ENCODE results near the gene SOX1.

The SOX1 gene

DNA sequence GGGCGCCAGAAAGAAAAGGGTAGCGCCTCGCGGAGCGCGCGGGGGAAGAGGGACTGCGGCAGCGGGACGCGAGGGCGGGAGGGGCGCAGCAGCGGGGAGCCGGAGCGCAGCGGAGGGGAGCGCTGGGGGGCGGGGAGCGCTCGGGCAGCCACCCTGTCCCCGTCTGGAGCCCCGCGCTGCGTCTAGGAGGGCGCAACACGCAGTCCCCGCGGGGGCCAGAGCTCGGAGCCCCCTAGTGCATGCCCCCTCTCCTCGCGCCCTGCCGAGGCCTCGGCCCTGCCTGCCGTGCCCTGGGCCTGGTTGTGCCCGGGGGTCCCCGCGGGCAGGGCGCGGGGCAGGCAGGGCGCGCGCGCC is 37.9 kb downstream of the SOX1 start:
- TF ChIP-seq SIN3A (IDR thresholded peaks at IDR 0.05; ENCODE audit: borderline replicate concordance, insufficient read depth, low read length) (no peak), REST (IDR thresholded peaks at IDR 0.05; ENCODE audit: insufficient read depth in 1 of 2, low read depth in 2 of 2, low read length in 2 of 2) (no peak), POLR2AphosphoS5 (IDR thresholded peaks at IDR 0.05; ENCODE audit: low read depth, low read length) (no peak), FOXP2 (optimal IDR thresholded peaks at IDR 0.05; ENCODE audit: borderline replicate concordance, extremely low read depth, extremely low read length, insufficient read depth) (no peak), TAF1 (IDR thresholded peaks at IDR 0.05; ENCODE audit: borderline replicate concordance, insufficient read depth, low read length) (no peak)

GRCh38 chr13:112105244-112105681 is 38.3 kb downstream of the SOX1 start:
- TF ChIP-seq TAF1 (IDR thresholded peaks at IDR 0.05; ENCODE audit: borderline replicate concordance, insufficient read depth, low read length) (no peak), POLR2AphosphoS5 (IDR thresholded peaks at IDR 0.05; ENCODE audit: low read depth, low read length) (no peak), SIN3A (IDR thresholded peaks at IDR 0.05; ENCODE audit: borderline replicate concordance, insufficient read depth, low read length) (no peak), FOXP2 (optimal IDR thresholded peaks at IDR 0.05; ENCODE audit: borderline replicate concordance, extremely low read depth, extremely low read length, insufficient read depth) (no peak), REST (IDR thresholded peaks at IDR 0.05; ENCODE audit: insufficient read depth in 1 of 2, low read depth in 2 of 2, low read length in 2 of 2) (no peak)

DNA sequence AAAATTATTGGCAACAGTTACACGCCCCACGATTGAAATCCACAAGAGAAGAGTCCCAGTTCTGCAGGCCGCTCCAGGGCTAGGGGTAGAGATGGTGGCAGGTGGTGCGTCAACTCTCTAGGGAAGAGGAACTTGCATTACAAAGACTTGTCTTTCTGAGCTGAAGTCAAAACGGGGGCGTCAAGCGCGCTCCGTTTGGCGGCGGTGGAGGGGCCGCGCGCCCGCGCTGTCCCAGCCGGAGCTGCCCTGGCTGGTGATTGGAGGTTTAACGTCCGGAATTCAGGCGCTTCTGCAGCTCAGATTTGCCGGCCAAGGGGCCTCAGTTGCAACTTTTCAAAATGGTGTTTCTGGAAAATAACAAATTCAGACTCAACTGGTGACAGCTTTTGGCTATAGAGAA is 38.9 kb downstream of the SOX1 start:
- no peak for TF ChIP-seq TAF1 (IDR thresholded peaks at IDR 0.05; ENCODE audit: borderline replicate concordance, insufficient read depth, low read length)
- TF ChIP-seq FOXP2 (optimal IDR thresholded peaks at IDR 0.05; ENCODE audit: borderline replicate concordance, extremely low read depth, extremely low read length, insufficient read depth) = no peak
- no peak for TF ChIP-seq POLR2AphosphoS5 (IDR thresholded peaks at IDR 0.05; ENCODE audit: low read depth, low read length)
- TF ChIP-seq SIN3A (IDR thresholded peaks at IDR 0.05; ENCODE audit: borderline replicate concordance, insufficient read depth, low read length) = no peak
- no peak for TF ChIP-seq REST (IDR thresholded peaks at IDR 0.05; ENCODE audit: insufficient read depth in 1 of 2, low read depth in 2 of 2, low read length in 2 of 2)

DNA sequence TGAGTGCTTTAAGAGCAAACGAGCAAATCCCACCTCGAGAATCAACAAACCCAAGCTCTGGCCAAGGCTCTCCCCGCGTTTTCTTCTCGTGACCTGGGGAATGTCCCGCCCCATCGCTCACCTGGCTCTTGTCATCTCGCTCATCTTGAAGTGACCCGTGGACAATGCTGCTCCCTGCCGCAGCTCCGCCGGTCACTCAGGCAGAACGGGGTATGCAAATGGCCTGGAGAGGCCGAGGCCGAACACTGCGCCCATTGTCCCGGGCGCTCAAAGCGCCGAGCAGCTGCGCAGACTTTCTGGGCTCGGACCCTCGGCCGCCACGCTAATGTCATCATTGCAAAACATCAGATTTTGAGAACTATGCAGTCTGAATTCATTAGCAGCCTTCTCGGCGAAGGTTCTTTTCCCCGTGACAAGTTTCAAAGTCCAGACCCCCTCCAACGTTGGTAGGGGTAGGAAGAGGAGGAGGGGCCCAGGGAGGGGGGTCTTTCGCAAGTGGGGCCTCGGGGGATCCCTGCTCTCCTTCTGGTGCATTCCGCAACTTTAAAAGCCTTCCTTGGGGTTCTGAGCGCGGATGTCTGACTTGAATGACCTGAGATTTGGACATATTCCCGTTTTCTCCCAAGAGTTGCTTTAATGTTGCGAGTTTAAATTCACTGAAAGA is 39.7 kb downstream of the SOX1 start:
- TF ChIP-seq TAF1 (IDR thresholded peaks at IDR 0.05; ENCODE audit: borderline replicate concordance, insufficient read depth, low read length) = no peak

DNA sequence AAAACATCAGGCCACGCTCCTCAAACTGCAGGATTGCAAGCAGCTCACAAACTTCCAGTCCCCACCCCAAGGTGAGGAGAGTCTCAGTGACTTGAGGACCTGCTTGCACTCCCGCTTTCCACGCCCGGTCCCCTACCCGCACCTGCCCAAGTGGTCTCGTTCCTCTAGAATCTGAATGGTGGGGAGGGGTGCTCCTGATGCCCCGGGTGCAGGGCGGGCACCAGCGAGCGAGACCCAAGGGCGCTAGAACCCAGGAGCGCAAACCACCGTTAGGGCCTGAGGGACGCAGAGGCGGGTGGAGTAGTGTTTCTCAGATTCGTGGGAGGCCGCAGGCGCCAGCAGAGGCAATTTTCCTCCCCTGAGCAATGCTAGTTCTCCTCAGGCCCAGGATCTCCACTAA is 40.3 kb downstream of the SOX1 start:
- TF ChIP-seq SIN3A (IDR thresholded peaks at IDR 0.05; ENCODE audit: borderline replicate concordance, insufficient read depth, low read length) (no peak), FOXP2 (optimal IDR thresholded peaks at IDR 0.05; ENCODE audit: borderline replicate concordance, extremely low read depth, extremely low read length, insufficient read depth) (no peak), REST (IDR thresholded peaks at IDR 0.05; ENCODE audit: insufficient read depth in 1 of 2, low read depth in 2 of 2, low read length in 2 of 2) (no peak), TAF1 (IDR thresholded peaks at IDR 0.05; ENCODE audit: borderline replicate concordance, insufficient read depth, low read length) (no peak)

All from PFSK-1 (cell line).